IPS-15b (cell line): ENCODE results near the gene DNAH17.

ENCODE experiments used
- H3K27me3 ChIP-seq: one replicate; pipeline ENCODE4 v1.6.1; 2013; ENCODE audit warnings: low read length; ENCODE audit not compliant: control insufficient read depth, insufficient read depth
- H3K36me3 ChIP-seq: one replicate; pipeline ENCODE4 v1.6.1; 2013; ENCODE audit warnings: low read length; ENCODE audit not compliant: control insufficient read depth, insufficient read depth
- H3K4me1 ChIP-seq: one replicate; pipeline ENCODE4 v1.6.1; 2013; ENCODE audit warnings: mild to moderate bottlenecking, low read length; ENCODE audit not compliant: control insufficient read depth, insufficient read depth
- H3K4me3 ChIP-seq: one replicate; pipeline ENCODE4 v1.5.1; 2013; ENCODE audit warnings: low read depth, low read length
- H3K9ac ChIP-seq: one replicate; pipeline ENCODE4 v1.6.1; 2013; ENCODE audit warnings: low read depth, mild to moderate bottlenecking, low read length
- H3K9me3 ChIP-seq: one replicate; pipeline ENCODE4 v1.6.1; 2013; ENCODE audit warnings: mild to moderate bottlenecking, low read length; ENCODE audit not compliant: control insufficient read depth, insufficient read depth

Gene DNAH17, protein sequence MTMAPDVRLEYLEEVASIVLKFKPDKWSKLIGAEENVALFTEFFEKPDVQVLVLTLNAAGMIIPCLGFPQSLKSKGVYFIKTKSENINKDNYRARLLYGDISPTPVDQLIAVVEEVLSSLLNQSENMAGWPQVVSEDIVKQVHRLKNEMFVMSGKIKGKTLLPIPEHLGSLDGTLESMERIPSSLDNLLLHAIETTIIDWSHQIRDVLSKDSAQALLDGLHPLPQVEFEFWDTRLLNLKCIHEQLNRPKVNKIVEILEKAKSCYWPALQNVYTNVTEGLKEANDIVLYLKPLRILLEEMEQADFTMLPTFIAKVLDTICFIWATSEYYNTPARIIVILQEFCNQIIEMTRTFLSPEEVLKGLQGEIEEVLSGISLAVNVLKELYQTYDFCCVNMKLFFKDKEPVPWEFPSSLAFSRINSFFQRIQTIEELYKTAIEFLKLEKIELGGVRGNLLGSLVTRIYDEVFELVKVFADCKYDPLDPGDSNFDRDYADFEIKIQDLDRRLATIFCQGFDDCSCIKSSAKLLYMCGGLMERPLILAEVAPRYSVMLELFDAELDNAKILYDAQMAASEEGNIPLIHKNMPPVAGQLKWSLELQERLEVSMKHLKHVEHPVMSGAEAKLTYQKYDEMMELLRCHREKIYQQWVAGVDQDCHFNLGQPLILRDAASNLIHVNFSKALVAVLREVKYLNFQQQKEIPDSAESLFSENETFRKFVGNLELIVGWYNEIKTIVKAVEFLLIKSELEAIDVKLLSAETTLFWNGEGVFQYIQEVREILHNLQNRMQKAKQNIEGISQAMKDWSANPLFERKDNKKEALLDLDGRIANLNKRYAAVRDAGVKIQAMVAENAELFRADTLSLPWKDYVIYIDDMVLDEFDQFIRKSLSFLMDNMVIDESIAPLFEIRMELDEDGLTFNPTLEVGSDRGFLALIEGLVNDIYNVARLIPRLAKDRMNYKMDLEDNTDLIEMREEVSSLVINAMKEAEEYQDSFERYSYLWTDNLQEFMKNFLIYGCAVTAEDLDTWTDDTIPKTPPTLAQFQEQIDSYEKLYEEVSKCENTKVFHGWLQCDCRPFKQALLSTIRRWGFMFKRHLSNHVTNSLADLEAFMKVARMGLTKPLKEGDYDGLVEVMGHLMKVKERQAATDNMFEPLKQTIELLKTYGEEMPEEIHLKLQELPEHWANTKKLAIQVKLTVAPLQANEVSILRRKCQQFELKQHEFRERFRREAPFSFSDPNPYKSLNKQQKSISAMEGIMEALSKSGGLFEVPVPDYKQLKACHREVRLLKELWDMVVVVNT (N-terminal part only)

GRCh38 chr17:78577296-78577695 is at the start of gene DNAH17:
Gene DNAH17 (minus strand): TSS chr17:78577396. CDS start chr17:78575057, 2,339 bp downstream.
- H3K9me3 ChIP-seq = no peaks in the 10 kb centered on the region
- no peak within 1 kb of the TSS for H3K4me3 ChIP-seq
- H3K36me3 ChIP-seq = no peaks in the 10 kb centered on the region
- no peaks in the 10 kb centered on the region for H3K4me1 ChIP-seq
- H3K27me3 ChIP-seq = no peaks in the 10 kb centered on the region
- H3K9ac ChIP-seq = no peak within 1 kb of the TSS

DNA sequence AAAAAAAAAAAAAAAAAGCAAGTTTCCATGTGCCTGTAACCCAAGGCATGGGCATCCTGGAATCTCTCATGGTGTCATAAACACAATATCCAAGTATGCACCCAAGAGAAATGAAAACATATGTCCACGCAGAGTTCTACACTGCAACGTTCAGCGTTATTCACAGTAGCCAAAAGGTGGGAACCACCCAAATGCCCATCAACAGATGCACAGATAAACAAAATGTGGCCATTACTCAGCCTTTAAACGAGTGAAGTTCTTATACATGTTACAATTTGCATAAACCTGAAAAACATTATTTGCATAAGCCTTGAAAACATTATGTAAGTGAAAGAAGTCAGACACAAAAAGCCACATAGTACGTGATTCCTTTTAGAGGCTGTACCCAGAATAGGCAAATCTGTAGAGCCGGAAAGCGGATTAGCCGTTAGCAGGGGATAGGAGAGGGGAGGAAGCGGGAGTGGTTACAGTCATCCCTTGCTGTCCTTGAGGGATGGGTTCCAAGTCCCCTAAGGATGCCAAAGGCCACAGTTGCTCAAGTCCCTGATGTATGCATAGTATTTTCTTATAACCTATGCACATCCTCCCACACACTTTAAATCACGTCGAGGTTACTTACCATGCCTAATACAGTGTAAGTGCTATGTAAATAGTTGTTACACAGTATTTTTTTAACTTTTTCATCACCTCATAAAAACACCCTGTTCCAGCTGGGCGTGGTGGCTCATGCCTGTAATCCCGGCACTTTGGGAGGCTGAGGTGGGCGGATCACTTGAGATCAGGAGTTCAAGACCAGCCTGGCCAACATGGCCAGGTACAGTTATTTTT is 47.3 kb upstream of the DNAH17 start:
- H3K9me3 ChIP-seq = no peaks in the 10 kb centered on the region
- H3K27me3 ChIP-seq = no peaks in the 10 kb centered on the region
- no peaks in the 10 kb centered on the region for H3K4me1 ChIP-seq
- H3K4me3 ChIP-seq = no peak overlapping the region
- no peaks in the 10 kb centered on the region for H3K36me3 ChIP-seq
- H3K9ac ChIP-seq = no peak overlapping the region

DNA sequence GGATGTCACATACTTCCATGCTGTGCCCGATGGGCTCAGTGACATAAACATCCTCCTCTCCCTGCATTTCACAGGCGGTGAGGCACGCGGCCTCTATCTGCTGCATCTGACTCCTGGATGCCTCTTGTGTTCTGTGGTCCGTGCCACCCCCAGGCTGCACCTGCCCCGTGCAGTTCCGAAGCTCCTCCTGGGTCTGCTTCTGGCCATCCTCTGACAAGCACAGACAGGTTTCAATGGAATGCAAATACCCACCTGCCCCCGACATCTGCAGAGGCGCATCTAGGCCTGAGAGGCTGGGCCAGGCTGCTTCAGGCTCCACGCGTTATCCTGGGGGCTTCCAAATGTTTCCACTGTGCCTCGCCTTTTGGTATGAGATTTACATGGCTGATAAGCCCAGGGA is 46.3 kb upstream of the DNAH17 start:
- no peaks in the 10 kb centered on the region for H3K36me3 ChIP-seq
- H3K4me3 ChIP-seq = no peak overlapping the region
- H3K27me3 ChIP-seq = no peaks in the 10 kb centered on the region
- H3K9me3 ChIP-seq = no peaks in the 10 kb centered on the region
- H3K4me1 ChIP-seq = no peaks in the 10 kb centered on the region
- H3K9ac ChIP-seq = no peak overlapping the region

- H3K4me1 ChIP-seq = no peaks in the 10 kb centered on the region
- no peaks in the 10 kb centered on the region for H3K9me3 ChIP-seq
- no peak overlapping the region for H3K9ac ChIP-seq
- no peaks in the 10 kb centered on the region for H3K27me3 ChIP-seq
- no peak overlapping the region for H3K4me3 ChIP-seq
- H3K36me3 ChIP-seq = no peaks in the 10 kb centered on the region
These were observed 45.5 kb upstream of the DNAH17 start for GRCh38 chr17:78622491-78623265.

- Histone ChIP-seq H3K4me1 (no peaks in the 10 kb centered on the region), H3K9me3 (no peaks in the 10 kb centered on the region), H3K4me3 (no peak overlapping the region), H3K27me3 (no peaks in the 10 kb centered on the region), H3K9ac (no peak overlapping the region), H3K36me3 (no peaks in the 10 kb centered on the region)
These were observed 44.7 kb upstream of the DNAH17 start for GRCh38 chr17:78621720-78622490.

DNA sequence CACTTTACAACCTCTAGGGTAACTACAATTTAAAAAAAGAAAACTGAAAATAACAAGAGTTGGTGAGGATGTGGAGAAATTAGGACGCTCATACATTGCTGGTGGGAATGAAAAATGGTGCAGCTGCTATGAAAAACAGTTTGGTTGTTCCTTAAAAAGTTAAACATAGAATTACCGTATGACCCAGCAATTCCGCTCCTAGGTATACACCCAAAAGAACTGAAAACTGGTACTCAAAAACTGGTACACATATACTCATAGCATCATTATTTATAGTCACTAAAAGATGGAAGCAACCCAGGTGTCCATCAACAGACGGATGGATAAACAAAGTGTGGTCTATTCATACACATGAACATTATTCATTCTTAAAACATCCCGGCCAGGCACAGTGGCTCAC is 42.9 kb upstream of the DNAH17 start:
- no peaks in the 10 kb centered on the region for H3K36me3 ChIP-seq
- H3K4me3 ChIP-seq = no peak overlapping the region
- H3K27me3 ChIP-seq = no peaks in the 10 kb centered on the region
- no peak overlapping the region for H3K9ac ChIP-seq
- H3K9me3 ChIP-seq = no peaks in the 10 kb centered on the region
- no peaks in the 10 kb centered on the region for H3K4me1 ChIP-seq

DNA sequence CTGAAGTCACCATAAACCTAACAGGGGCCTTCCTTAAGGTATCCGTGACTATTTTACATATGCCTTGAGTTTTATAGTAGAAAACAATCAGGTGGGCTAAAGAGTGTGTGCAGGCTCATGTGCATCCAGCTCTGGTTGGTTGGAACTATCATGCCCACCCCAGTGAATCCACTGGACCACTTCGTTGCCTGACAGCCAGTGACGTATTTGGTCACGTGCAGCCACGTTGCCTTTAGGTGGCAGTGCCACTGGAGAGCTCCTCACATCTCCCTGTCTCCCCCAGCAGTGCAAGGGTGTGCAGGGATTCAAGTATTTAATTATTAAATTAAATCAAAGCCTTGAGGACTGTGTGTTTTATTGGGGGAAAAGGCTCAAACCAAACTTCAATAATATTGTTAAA is 42.1 kb upstream of the DNAH17 start:
- H3K36me3 ChIP-seq = no peaks in the 10 kb centered on the region
- no peak overlapping the region for H3K4me3 ChIP-seq
- H3K27me3 ChIP-seq = no peaks in the 10 kb centered on the region
- H3K9me3 ChIP-seq = no peaks in the 10 kb centered on the region
- H3K4me1 ChIP-seq = no peaks in the 10 kb centered on the region
- H3K9ac ChIP-seq = no peak overlapping the region

GRCh38 chr17:78618264-78619066 is 41.3 kb upstream of the DNAH17 start:
- Histone ChIP-seq H3K9ac (no peak overlapping the region), H3K4me1 (no peaks in the 10 kb centered on the region), H3K36me3 (no peaks in the 10 kb centered on the region), H3K9me3 (no peaks in the 10 kb centered on the region), H3K4me3 (no peak overlapping the region), H3K27me3 (no peaks in the 10 kb centered on the region)

GRCh38 chr17:78617511-78618061 is 40.4 kb upstream of the DNAH17 start:
- H3K27me3 ChIP-seq = no peaks in the 10 kb centered on the region
- no peak overlapping the region for H3K4me3 ChIP-seq
- no peaks in the 10 kb centered on the region for H3K4me1 ChIP-seq
- no peaks in the 10 kb centered on the region for H3K36me3 ChIP-seq
- no peaks in the 10 kb centered on the region for H3K9me3 ChIP-seq
- H3K9ac ChIP-seq = no peak overlapping the region
